Naive thymus-derived CD4-positive, alpha-beta T cell (primary cell): ENCODE data around the gene DVL2. TPM values are rescaled to one million over a fixed set of nuclear protein-coding genes. Genes with fewer than 3 reads are reported as not detected.
A peak's percentile ranks its signal among the peaks of the same experiment; 100 is the strongest.

Source experiments
- ATAC-seq: fragments of 150-1000 bp; cut with Tn5 transposase; 2 replicates; pipeline ENCODE4 v1.10.0; 2021; ENCODE audit warnings: mild to moderate bottlenecking, moderate library complexity
- CTCF ChIA-PET: fragments of 350-600 bp; sonication (Branson Sonifier 250); formaldehyde crosslinking; loops from one replicate; lab custom pipeline; 2021; ENCODE audit warnings: antibody characterized with exemption; lab: Charles Lee
- POLR2A ChIA-PET: fragments of 350-600 bp; sonication (Branson Sonifier 250); formaldehyde crosslinking; loops from one replicate; lab custom pipeline; 2021; ENCODE audit warnings: antibody characterized with exemption, inconsistent platforms; lab: Charles Lee
- DNase-seq, 9 donors: peaks; one replicate each; pipeline versions ENCODE4 v3.0.0 to v3.0.0-alpha.2; 2020 to 2022; ENCODE audit warnings: mixed read lengths in 1 of 9
- H3K27ac ChIP-seq: one replicate; pipeline ENCODE4 v1.7.0; 2013; ENCODE audit warnings: mild to moderate bottlenecking, low read depth, low read length, moderate library complexity
- H3K27me3 ChIP-seq, 2 donors: one replicate each; pipeline ENCODE4 v1.7.0; 2013; ENCODE audit warnings: low read length in 2 of 2, mild to moderate bottlenecking in 2 of 2, moderate library complexity in 2 of 2; ENCODE audit not compliant: control insufficient read depth in 2 of 2, insufficient read depth in 2 of 2
- H3K36me3 ChIP-seq, 3 experiments: 1 replicate in 2 of 3; 2 replicates in 1 of 3; pipeline ENCODE4 v1.7.0; 2013; ENCODE audit warnings: low read length in 3 of 3, mild to moderate bottlenecking in 3 of 3, moderate library complexity in 1 of 3; ENCODE audit not compliant: insufficient read depth in 3 of 3, control insufficient read depth in 2 of 3
- H3K4me1 ChIP-seq, 2 donors: one replicate each; pipeline ENCODE4 v1.7.0; 2013; ENCODE audit warnings: low read length in 2 of 2, mild to moderate bottlenecking in 2 of 2, moderate library complexity in 1 of 2; ENCODE audit not compliant: control insufficient read depth in 2 of 2, insufficient read depth in 2 of 2
- H3K4me3 ChIP-seq: 2 replicates; pipeline ENCODE4 v1.7.0; 2013; ENCODE audit warnings: mild to moderate bottlenecking, low read length
- H3K9me3 ChIP-seq, 3 experiments: 1 replicate in 2 of 3; 2 replicates in 1 of 3; pipeline ENCODE4 v1.7.0; 2013; ENCODE audit warnings: low read length in 3 of 3; ENCODE audit not compliant: control insufficient read depth in 2 of 3
- H3K27ac Mint-ChIP-seq, 9 donors: one replicate each; pipeline ENCODE4 v1.8.0; 2020 to 2022; ENCODE audit warnings: mixed read lengths in 9 of 9, mild to moderate bottlenecking in 8 of 9, moderate library complexity in 5 of 9, inconsistent platforms in 2 of 9
- H3K27me3 Mint-ChIP-seq, 5 donors: one replicate each; pipeline ENCODE4 v1.8.0; 2021 to 2022; ENCODE audit warnings: mixed read lengths in 5 of 5, mild to moderate bottlenecking in 1 of 5
- H3K36me3 Mint-ChIP-seq, 5 donors: one replicate each; pipeline ENCODE4 v1.8.0; 2020 to 2022; ENCODE audit warnings: mixed read lengths in 5 of 5, mild to moderate bottlenecking in 3 of 5, inconsistent platforms in 1 of 5
- H3K4me1 Mint-ChIP-seq, 7 donors: one replicate each; pipeline ENCODE4 v1.8.0; 2020 to 2022; ENCODE audit warnings: mixed read lengths in 7 of 7, mild to moderate bottlenecking in 3 of 7, inconsistent platforms in 1 of 7
- H3K4me3 Mint-ChIP-seq, 10 donors: one replicate each; pipeline ENCODE4 v1.8.0; 2020 to 2022; ENCODE audit warnings: mild to moderate bottlenecking in 10 of 10, mixed read lengths in 10 of 10, moderate library complexity in 6 of 10, inconsistent platforms in 2 of 10
- H3K9me3 Mint-ChIP-seq, 11 donors: one replicate each; pipeline ENCODE4 v1.8.0; 2020 to 2022; ENCODE audit warnings: mixed read lengths in 11 of 11, mild to moderate bottlenecking in 4 of 11, inconsistent platforms in 1 of 11, moderate library complexity in 1 of 11
- intact Hi-C, 2 donors: fragments of 100-400 bp; cut with micrococcal nuclease; formaldehyde crosslinking; loops; one replicate each; pipeline ENCODE4 v1.15.1; 2023
- polyA plus RNA-seq, 2 donors: library from polyadenylated mRNA; unstranded; fragments of 300-500 nt; fragmentation: Illumina TruSeq; gene quantifications; one replicate each; pipeline ENCODE4 v1.2.3, GENCODE V29; 2021
- total RNA-seq, 6 experiments: library from RNA in 5 of 6; stranded (reverse) in 5 of 6; gene quantifications; 1 replicate in 5 of 6; 2 replicates in 1 of 6; pipeline ENCODE4 v1.2.3 and lab custom pipeline; 2021 to 2026

Gene DVL2
- total and polyA plus RNA-seq, 7 experiments from 2014 or later: 15.1 to 91.5 (median 51.3) TPM

GRCh38 chr17:7224661-7225111, 9.6 kb downstream of the DVL2 start:
- H3K27me3 ChIP-seq: no peaks in the 10 kb centered on the region
- intact Hi-C loops: no loop called here
- no peaks in the 10 kb centered on the region for H3K27me3 Mint-ChIP-seq
- ATAC-seq (no peak), DNase-seq (no peak)
- H3K36me3 ChIP-seq: peaks cover 4 to 81% (median 14%) of the 10 kb centered on the region in 3 experiments
- H3K9me3 ChIP-seq: no peaks in the 10 kb centered on the region
- POLR2A ChIA-PET: interaction anchor here (13.7 kb wide), 1 partner anchor 12 kb away, joined by 265 read pairs; the partner anchor contains the start of genes DVL2, GABARAP and PHF23
- H3K27ac Mint-ChIP-seq: no peak overlapping the region
- H3K4me3 Mint-ChIP-seq: no peak overlapping the region
- no peaks in the 10 kb centered on the region for H3K9me3 Mint-ChIP-seq
- H3K4me1 ChIP-seq: peaks cover 6 to 10% of the 10 kb centered on the region in 2 donors
- H3K4me3 ChIP-seq: no peak overlapping the region
- CTCF ChIA-PET: no interaction called here
- no peak overlapping the region for H3K27ac ChIP-seq
- H3K4me1 Mint-ChIP-seq: peaks cover 12 to 19% (median 14%) of the 10 kb centered on the region in 7 donors
- H3K36me3 Mint-ChIP-seq: peaks cover 3 to 24% (median 4%) of the 10 kb centered on the region in 5 donors

GRCh38 chr17:7224110-7224509, 10.2 kb downstream of the DVL2 start:
- DNase-seq (no peak), ATAC-seq (no peak)
- no peak overlapping the region for H3K27ac ChIP-seq
- no peak overlapping the region for H3K4me3 ChIP-seq
- Mint-ChIP-seq H3K9me3 (peaks cover 0 to 2% (median 0%) of the 10 kb centered on the region in 11 donors), H3K4me1 (peaks cover 16 to 25% (median 20%) of the 10 kb centered on the region in 7 donors), H3K27me3 (no peaks in the 10 kb centered on the region), H3K36me3 (peaks cover 0 to 23% (median 4%) of the 10 kb centered on the region in 5 donors), H3K27ac (peak overlapping the region in 1 of 9 donors; percentile 21), H3K4me3 (no peak overlapping the region)
- H3K4me1 ChIP-seq: peaks cover 12 to 15% of the 10 kb centered on the region in 2 donors
- ChIA-PET POLR2A (interaction anchor here (0.6 to 13.7 kb wide), 2 partner anchors 12 to 254 kb away, joined by 3 to 265 read pairs; partner anchors contain the start of genes DVL2, GABARAP and PHF23), CTCF (interaction anchor here (1.2 kb wide), 1 partner anchor 23 kb away, joined by 6 read pairs; no protein-coding TSS in a partner anchor)
- no peaks in the 10 kb centered on the region for H3K9me3 ChIP-seq
- intact Hi-C loops: no loop called here
- H3K36me3 ChIP-seq: peaks cover 4 to 77% (median 12%) of the 10 kb centered on the region in 3 experiments
- H3K27me3 ChIP-seq: no peaks in the 10 kb centered on the region

GRCh38 chr17:7223375-7223774, 10.9 kb downstream of the DVL2 start:
- Mint-ChIP-seq H3K4me3 (peak overlapping the region in 1 of 10 donors; percentile 41), H3K9me3 (peaks cover 0 to 2% (median 0%) of the 10 kb centered on the region in 11 donors), H3K36me3 (peaks cover 0 to 22% (median 4%) of the 10 kb centered on the region in 5 donors), H3K27me3 (no peaks in the 10 kb centered on the region), H3K27ac (peak overlapping the region in 1 of 9 donors; percentile 21), H3K4me1 (peaks cover 23 to 32% (median 27%) of the 10 kb centered on the region in 7 donors)
- DNase-seq (no peak), ATAC-seq (no peak)
- no peak overlapping the region for H3K27ac ChIP-seq
- no peaks in the 10 kb centered on the region for H3K27me3 ChIP-seq
- POLR2A ChIA-PET: interaction anchor here (0.6 to 13.7 kb wide), 2 partner anchors 13 to 253 kb away, joined by 3 to 265 read pairs; partner anchors contain the start of genes DVL2, GABARAP and PHF23
- H3K4me3 ChIP-seq: no peak overlapping the region
- H3K4me1 ChIP-seq: peaks cover 19 to 21% of the 10 kb centered on the region in 2 donors
- peaks cover 4 to 69% (median 6%) of the 10 kb centered on the region in 3 experiments for H3K36me3 ChIP-seq
- CTCF ChIA-PET: interaction anchor here (1.2 to 1.3 kb wide), 2 partner anchors 11 to 24 kb away, joined by 4 to 6 read pairs; partner anchors contain the start of gene DVL2
- no peaks in the 10 kb centered on the region for H3K9me3 ChIP-seq
- intact Hi-C loops: no loop called here

- DNase-seq (no peak), ATAC-seq (no peak)
- Histone ChIP-seq H3K27me3 (no peaks in the 10 kb centered on the region), H3K36me3 (peaks cover 4 to 65% (median 6%) of the 10 kb centered on the region in 3 experiments), H3K27ac (no peak overlapping the region), H3K4me3 (no peak overlapping the region), H3K9me3 (no peaks in the 10 kb centered on the region), H3K4me1 (peaks cover 21 to 23% of the 10 kb centered on the region in 2 donors)
- Mint-ChIP-seq H3K36me3 (peaks cover 0 to 18% (median 3%) of the 10 kb centered on the region in 5 donors), H3K9me3 (peaks cover 0 to 2% (median 0%) of the 10 kb centered on the region in 11 donors), H3K27me3 (no peaks in the 10 kb centered on the region), H3K27ac (no peak overlapping the region), H3K4me1 (peaks cover 24 to 37% (median 31%) of the 10 kb centered on the region in 7 donors), H3K4me3 (no peak overlapping the region)
- ChIA-PET CTCF (interaction anchor here (1.3 kb wide), 1 partner anchor 12 kb away, joined by 4 read pairs; the partner anchor contains the start of gene DVL2), POLR2A (interaction anchor here (0.9 to 13.7 kb wide), 2 partner anchors 13 to 114 kb away, joined by 3 to 265 read pairs; partner anchors contain the start of genes DVL2, GABARAP and PHF23)
- intact Hi-C loops: no loop called here
Observed at GRCh38 chr17:7222972-7223292, 11.4 kb downstream of the DVL2 start.

- peaks cover 4 to 59% (median 6%) of the 10 kb centered on the region in 3 experiments for H3K36me3 ChIP-seq
Observed at GRCh38 chr17:7222093-7222971, 12.0 kb downstream of the DVL2 start.

More at GRCh38 chr17:7222093-7222971, 12.0 kb downstream of the DVL2 start:
- CTCF ChIA-PET: interaction anchor here (1.3 to 3.1 kb wide), 4 partner anchors 12 to 19 kb away, joined by 4 to 9 read pairs (median 6); partner anchors contain the start of genes DVL2, GABARAP and PHF23
- POLR2A ChIA-PET: interaction anchor here (0.7 to 13.7 kb wide), 3 partner anchors 14 to 114 kb away, joined by 3 to 265 read pairs (median 3); partner anchors contain the start of genes DVL2, GABARAP and PHF23
- Mint-ChIP-seq H3K9me3 (peaks cover 0 to 2% (median 0%) of the 10 kb centered on the region in 11 donors), H3K27ac (peak overlapping the region in 4 of 9 donors; percentile 49 to 92 (median 68)), H3K36me3 (peaks cover 0 to 17% (median 3%) of the 10 kb centered on the region in 5 donors), H3K4me3 (peak overlapping the region in 1 of 10 donors; percentile 8), H3K27me3 (no peaks in the 10 kb centered on the region), H3K4me1 (peaks cover 24 to 41% (median 36%) of the 10 kb centered on the region in 7 donors)
- H3K27me3 ChIP-seq: no peaks in the 10 kb centered on the region
- peaks cover 21 to 28% of the 10 kb centered on the region in 2 donors for H3K4me1 ChIP-seq
- no peak for DNase-seq
- no peak overlapping the region for H3K27ac ChIP-seq
- no peak for ATAC-seq
- H3K4me3 ChIP-seq: no peak overlapping the region
- intact Hi-C loops: no loop called here
- H3K9me3 ChIP-seq: no peaks in the 10 kb centered on the region
